K562 (cell line): ENCODE measurements around the gene TAF11. TPM values are rescaled to one million over a fixed set of nuclear protein-coding genes. Genes with fewer than 3 reads are reported as not detected.

Source experiments
- BRF1 ChIP-seq: IDR thresholded peaks from 3 replicates; pipeline ENCODE4 v1.6.1; 2011; ENCODE audit warnings: borderline replicate concordance, mild to moderate bottlenecking; ENCODE audit not compliant: insufficient read length; ENCODE audit errors: extremely low read depth
- C11orf30 ChIP-seq: fragments of 450-650 bp; IDR thresholded peaks from 2 replicates; pipeline ENCODE4 v1.6.1; 2016; ENCODE audit warnings: low read depth, mild to moderate bottlenecking
- FOXM1 ChIP-seq, 2 experiments: fragments of 450-650 bp in 1 of 2; sonication (generic) in 1 of 2; formaldehyde crosslinking in 1 of 2; IDR thresholded peaks; 2 replicates each; pipeline versions ENCODE4 v1.6.1 to v1.9.0; 2017 to 2022; ENCODE audit warnings: low read depth in 2 of 2, mild to moderate bottlenecking in 2 of 2, missing genetic modification reagents in 1 of 2, moderate library complexity in 1 of 2
- HDAC1 ChIP-seq, 2 experiments: fragments of 450-650 bp; IDR thresholded peaks; 2 replicates each; pipeline ENCODE4 v1.6.1; 2016 to 2017; ENCODE audit warnings: inconsistent platforms in 1 of 2, mild to moderate bottlenecking in 1 of 2, moderate library complexity in 1 of 2
- HDGF ChIP-seq: fragments of 450-650 bp; IDR thresholded peaks from 2 replicates; pipeline ENCODE4 v1.6.1; 2016
- HMG20B ChIP-seq: fragments of 250-450 bp; sonication (Bioruptor Pico); IDR thresholded peaks from 2 replicates; pipeline ENCODE4 v1.5.0; 2021; ENCODE audit warnings: mild to moderate bottlenecking
- MCM7 ChIP-seq, 2 experiments: fragments of 450-650 bp; IDR thresholded peaks; 2 replicates each; pipeline ENCODE4 v1.6.1; 2016 to 2018
- MIER1 ChIP-seq: fragments of 450-650 bp; IDR thresholded peaks from 2 replicates; pipeline ENCODE4 v1.6.1; 2016; ENCODE audit warnings: antibody characterized with exemption, mild to moderate bottlenecking, low read depth
- NFE2L1 ChIP-seq: fragments of 450-650 bp; IDR thresholded peaks from 2 replicates; pipeline ENCODE4 v1.6.1; 2016; ENCODE audit warnings: missing genetic modification characterization, low read depth, mild to moderate bottlenecking, missing compliant biosample characterization, moderate library complexity, borderline replicate concordance
- PHF21A ChIP-seq: fragments of 450-650 bp; IDR thresholded peaks from 2 replicates; pipeline ENCODE4 v1.6.1; 2017; ENCODE audit warnings: low read depth, borderline replicate concordance
- SMAD4 ChIP-seq: fragments of 250-450 bp; sonication (Bioruptor Pico); conservative IDR thresholded peaks from 2 replicates; pipeline ENCODE4 v1.8.0; 2021; ENCODE audit warnings: inconsistent platforms, mild to moderate bottlenecking, moderate library complexity
- WHSC1 ChIP-seq: IDR thresholded peaks from one replicate; pipeline ENCODE4 v1.6.1; 2012; ENCODE audit warnings: low read length, control low read depth, inconsistent platforms
- YY1 ChIP-seq, 3 experiments: IDR thresholded peaks; 2 replicates each; pipeline ENCODE4 v1.6.1; 2011; ENCODE audit warnings: low read length in 2 of 3, mild to moderate bottlenecking in 2 of 3, moderate library complexity in 2 of 3, borderline replicate concordance in 1 of 3, control low read depth in 1 of 3, low read depth in 1 of 3; ENCODE audit not compliant: insufficient read depth in 3 of 3, insufficient replicate concordance in 2 of 3, control insufficient read depth in 1 of 3, insufficient read length in 1 of 3; ENCODE audit errors: extremely low read depth in 1 of 3
- ZFX ChIP-seq: sonication (generic); formaldehyde crosslinking; IDR thresholded peaks from 2 replicates; pipeline ENCODE4 v1.8.0; 2022; ENCODE audit warnings: mild to moderate bottlenecking, missing genetic modification reagents, moderate library complexity
- ZNF24 ChIP-seq: fragments of 450-650 bp; IDR thresholded peaks from 2 replicates; pipeline ENCODE4 v1.6.1; 2016
- polyA plus RNA-seq, 8 experiments: library from polyadenylated mRNA; depleted of rRNA in 4 of 8; stranded (reverse) in 5 of 8; unstranded in 3 of 8; fragments of >200 nt; fragmentation: Nextera tagmentation in 2 of 8; fragmentation: Illumina TruSeq in 1 of 8; extraction: Ambion mirVana in 2 of 8; extraction: Trizol in 1 of 8; gene quantifications; 2 replicates each; pipeline versions ENCODE4 v1.2.1 to v1.2.3, GENCODE V29; 2011 to 2014; ENCODE audit warnings: inconsistent platforms in 1 of 8, missing spikeins in 1 of 8
- total RNA-seq, 7 experiments: library from RNA; depleted of rRNA in 6 of 7; stranded (reverse); fragments of >200 nt in 6 of 7; fragmentation: Illumina TruSeq in 2 of 7; extraction: Trizol in 2 of 7; gene quantifications; 2 replicates each; pipeline versions ENCODE4 v1.2.1 to v1.2.3, GENCODE V29; 2011 to 2021; ENCODE audit warnings: low replicate concordance in 1 of 7
- TF ChIP-seq, protein P1 (sequence below), 2 experiments: fragments of 450-650 bp in 1 of 2; IDR thresholded peaks; 2 replicates each; pipeline ENCODE4 v1.6.1; 2011 to 2017; ENCODE audit warnings: low read depth in 2 of 2, antibody characterized with exemption in 1 of 2, borderline replicate concordance in 1 of 2, low read length in 1 of 2, mild to moderate bottlenecking in 1 of 2, mixed read lengths in 1 of 2; ENCODE audit not compliant: control insufficient read depth in 1 of 2
- TF ChIP-seq, protein P2 (sequence below): fragments of 250-450 bp; sonication (Bioruptor Pico); IDR thresholded peaks from 2 replicates; pipeline ENCODE4 v1.8.0; 2022; ENCODE audit warnings: inconsistent platforms
- TF ChIP-seq, protein P3 (sequence below): fragments of 250-450 bp; sonication (Bioruptor Pico); IDR thresholded peaks from 2 replicates; pipeline ENCODE4 v1.5.0; 2020; ENCODE audit warnings: mild to moderate bottlenecking
- TF ChIP-seq, protein P4 (sequence below), 2 experiments: fragments of 450-650 bp in 1 of 2; sonication (generic) in 1 of 2; formaldehyde crosslinking; conservative IDR thresholded peaks; 2 replicates each; pipeline versions ENCODE4 v1.4.0 to v1.8.1; 2020 to 2022; ENCODE audit warnings: mild to moderate bottlenecking in 1 of 2, missing genetic modification reagents in 1 of 2

The TAF11 gene
- total and polyA plus RNA-seq, 9 of the 15 experiments (the other 6 are each of a cell fraction or from before 2014, with no cell fraction given): 40.9 to 91.9 (median 71.9) TPM

DNA sequence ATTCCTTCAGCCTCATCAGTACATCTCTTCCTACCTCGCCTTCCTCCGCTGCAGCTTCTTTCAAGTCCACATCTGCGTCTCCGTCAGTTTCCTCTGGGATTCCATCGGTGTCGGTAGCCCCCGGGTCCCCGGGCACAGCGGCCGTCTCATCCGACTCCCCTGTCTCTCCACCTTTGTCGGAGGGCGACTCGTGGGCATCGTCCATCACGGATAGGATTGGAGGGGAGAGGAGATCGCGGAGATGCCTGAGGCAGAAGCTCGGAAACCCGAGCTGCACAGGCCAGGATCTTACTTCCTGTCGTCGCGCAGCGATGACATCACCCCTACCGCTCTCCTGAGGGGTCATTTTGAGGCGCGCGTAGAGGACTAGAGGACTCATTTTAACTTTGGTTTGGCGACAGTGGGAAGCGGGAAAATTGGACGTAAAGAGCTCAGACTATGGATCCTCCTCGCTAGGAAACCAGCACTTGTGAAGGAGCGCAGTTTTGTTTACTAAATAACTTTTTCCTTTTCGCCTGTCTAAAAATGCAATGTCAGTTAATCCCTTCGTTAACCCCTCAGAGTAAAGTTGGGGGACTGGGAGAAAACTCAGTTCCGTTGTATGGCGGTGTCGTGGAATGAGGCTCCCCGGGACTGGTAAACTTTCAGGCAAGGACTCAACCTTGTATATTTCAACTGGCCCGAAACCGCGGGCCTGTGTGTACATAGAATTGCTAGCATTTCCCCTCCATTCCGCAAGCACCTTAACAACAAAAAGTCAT lies at the start of gene TAF11 (continued):
- TF ChIP-seq, protein P1, sequence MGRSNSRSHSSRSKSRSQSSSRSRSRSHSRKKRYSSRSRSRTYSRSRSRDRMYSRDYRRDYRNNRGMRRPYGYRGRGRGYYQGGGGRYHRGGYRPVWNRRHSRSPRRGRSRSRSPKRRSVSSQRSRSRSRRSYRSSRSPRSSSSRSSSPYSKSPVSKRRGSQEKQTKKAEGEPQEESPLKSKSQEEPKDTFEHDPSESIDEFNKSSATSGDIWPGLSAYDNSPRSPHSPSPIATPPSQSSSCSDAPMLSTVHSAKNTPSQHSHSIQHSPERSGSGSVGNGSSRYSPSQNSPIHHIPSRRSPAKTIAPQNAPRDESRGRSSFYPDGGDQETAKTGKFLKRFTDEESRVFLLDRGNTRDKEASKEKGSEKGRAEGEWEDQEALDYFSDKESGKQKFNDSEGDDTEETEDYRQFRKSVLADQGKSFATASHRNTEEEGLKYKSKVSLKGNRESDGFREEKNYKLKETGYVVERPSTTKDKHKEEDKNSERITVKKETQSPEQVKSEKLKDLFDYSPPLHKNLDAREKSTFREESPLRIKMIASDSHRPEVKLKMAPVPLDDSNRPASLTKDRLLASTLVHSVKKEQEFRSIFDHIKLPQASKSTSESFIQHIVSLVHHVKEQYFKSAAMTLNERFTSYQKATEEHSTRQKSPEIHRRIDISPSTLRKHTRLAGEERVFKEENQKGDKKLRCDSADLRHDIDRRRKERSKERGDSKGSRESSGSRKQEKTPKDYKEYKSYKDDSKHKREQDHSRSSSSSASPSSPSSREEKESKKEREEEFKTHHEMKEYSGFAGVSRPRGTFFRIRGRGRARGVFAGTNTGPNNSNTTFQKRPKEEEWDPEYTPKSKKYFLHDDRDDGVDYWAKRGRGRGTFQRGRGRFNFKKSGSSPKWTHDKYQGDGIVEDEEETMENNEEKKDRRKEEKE (IDR thresholded peaks at IDR 0.05; ENCODE audit: borderline replicate concordance in 1 of 2, control insufficient read depth in 1 of 2, low read depth in 2 of 2, low read length in 1 of 2): no peak; a peak in 1 of 4 replicates
- no peak for TF ChIP-seq NFE2L1 (tag)
- TF ChIP-seq HMG20B (CRISPR knock-in tag): no peak
- no peak for TF ChIP-seq BRF1
- TF ChIP-seq, protein P2, sequence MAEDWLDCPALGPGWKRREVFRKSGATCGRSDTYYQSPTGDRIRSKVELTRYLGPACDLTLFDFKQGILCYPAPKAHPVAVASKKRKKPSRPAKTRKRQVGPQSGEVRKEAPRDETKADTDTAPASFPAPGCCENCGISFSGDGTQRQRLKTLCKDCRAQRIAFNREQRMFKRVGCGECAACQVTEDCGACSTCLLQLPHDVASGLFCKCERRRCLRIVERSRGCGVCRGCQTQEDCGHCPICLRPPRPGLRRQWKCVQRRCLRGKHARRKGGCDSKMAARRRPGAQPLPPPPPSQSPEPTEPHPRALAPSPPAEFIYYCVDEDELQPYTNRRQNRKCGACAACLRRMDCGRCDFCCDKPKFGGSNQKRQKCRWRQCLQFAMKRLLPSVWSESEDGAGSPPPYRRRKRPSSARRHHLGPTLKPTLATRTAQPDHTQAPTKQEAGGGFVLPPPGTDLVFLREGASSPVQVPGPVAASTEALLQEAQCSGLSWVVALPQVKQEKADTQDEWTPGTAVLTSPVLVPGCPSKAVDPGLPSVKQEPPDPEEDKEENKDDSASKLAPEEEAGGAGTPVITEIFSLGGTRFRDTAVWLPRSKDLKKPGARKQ (CRISPR knock-in tag): no peak
- peak in 1 of 2 experiments; percentile 97; a peak in 2 of 4 replicates for TF ChIP-seq HDAC1 (IDR thresholded peaks at IDR 0.05)
- peak; percentile 51 for TF ChIP-seq SMAD4 (CRISPR knock-in tag)
- no peak for TF ChIP-seq HDGF
- TF ChIP-seq WHSC1: no peak
- peak; percentile 91 for TF ChIP-seq ZFX
- TF ChIP-seq, protein P3, sequence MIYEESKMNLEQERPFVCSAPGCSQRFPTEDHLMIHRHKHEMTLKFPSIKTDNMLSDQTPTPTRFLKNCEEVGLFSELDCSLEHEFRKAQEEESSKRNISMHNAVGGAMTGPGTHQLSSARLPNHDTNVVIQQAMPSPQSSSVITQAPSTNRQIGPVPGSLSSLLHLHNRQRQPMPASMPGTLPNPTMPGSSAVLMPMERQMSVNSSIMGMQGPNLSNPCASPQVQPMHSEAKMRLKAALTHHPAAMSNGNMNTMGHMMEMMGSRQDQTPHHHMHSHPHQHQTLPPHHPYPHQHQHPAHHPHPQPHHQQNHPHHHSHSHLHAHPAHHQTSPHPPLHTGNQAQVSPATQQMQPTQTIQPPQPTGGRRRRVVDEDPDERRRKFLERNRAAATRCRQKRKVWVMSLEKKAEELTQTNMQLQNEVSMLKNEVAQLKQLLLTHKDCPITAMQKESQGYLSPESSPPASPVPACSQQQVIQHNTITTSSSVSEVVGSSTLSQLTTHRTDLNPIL (CRISPR knock-in tag): no peak
- peak; percentile 98 for TF ChIP-seq C11orf30
- TF ChIP-seq YY1 (IDR thresholded peaks at IDR 0.05; ENCODE audit: borderline replicate concordance in 1 of 3, control insufficient read depth in 1 of 3, extremely low read depth in 1 of 3, insufficient read depth in 3 of 3, insufficient read length in 1 of 3, insufficient replicate concordance in 2 of 3, low read depth in 1 of 3, low read length in 2 of 3): peak; percentile 44 to 93 (median 86)
- no peak for TF ChIP-seq MCM7 (IDR thresholded peaks at IDR 0.05)
- TF ChIP-seq, protein P4, sequence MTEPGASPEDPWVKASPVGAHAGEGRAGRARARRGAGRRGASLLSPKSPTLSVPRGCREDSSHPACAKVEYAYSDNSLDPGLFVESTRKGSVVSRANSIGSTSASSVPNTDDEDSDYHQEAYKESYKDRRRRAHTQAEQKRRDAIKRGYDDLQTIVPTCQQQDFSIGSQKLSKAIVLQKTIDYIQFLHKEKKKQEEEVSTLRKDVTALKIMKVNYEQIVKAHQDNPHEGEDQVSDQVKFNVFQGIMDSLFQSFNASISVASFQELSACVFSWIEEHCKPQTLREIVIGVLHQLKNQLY (CRISPR knock-in tag; conservative IDR thresholded peaks at IDR 0.05): no peak
- no peak; the same call in 1 of the 2 replicates for TF ChIP-seq MIER1
- peak; percentile 60; the same call in 1 of the 2 replicates for TF ChIP-seq ZNF24
- TF ChIP-seq PHF21A: peak; percentile 9; the same call in 1 of the 2 replicates
- TF ChIP-seq FOXM1 (IDR thresholded peaks at IDR 0.05; ENCODE audit: low read depth): no peak; the same call in 1 of the 2 replicates
- no peak for TF ChIP-seq FOXM1 (CRISPR knock-in tag; IDR thresholded peaks at IDR 0.05; ENCODE audit: low read depth)
